ENCODE measurements around the gene CLDN25. TPM values are rescaled to one million over a fixed set of nuclear protein-coding genes. Genes with fewer than 3 reads are reported as not detected.

Gene CLDN25
- total RNA-seq, 4 donors from 2014 or later = not detected

DNA sequence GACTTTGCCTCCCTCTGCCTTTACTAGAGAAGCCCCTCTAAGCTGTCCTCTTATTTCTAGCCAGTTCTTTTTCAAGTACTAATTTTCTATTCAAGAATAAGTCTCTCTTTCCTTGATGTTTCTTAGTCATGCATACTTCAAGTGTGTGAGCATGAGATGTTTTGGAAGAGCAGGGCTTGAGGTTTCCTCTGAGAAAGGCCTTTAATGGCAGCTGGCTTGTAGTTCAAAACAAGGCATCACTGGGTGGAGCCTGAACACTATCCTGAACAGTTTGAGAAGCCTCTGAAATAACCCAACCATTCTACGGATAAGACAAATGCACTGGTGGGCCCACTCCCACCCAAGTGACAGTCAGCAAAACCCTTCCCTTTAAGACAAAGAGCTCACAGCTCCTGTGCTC lies 37.6 kb downstream of the CLDN25 start:
- Histone ChIP-seq H3K9me3 (no peaks in the 10 kb centered on the region), H3K27me3 (no peaks in the 10 kb centered on the region), H3K36me3 (peaks cover 29 to 74% (median 55%) of the 10 kb centered on the region in 4 donors), H3K4me1 (no peaks in the 10 kb centered on the region), H3K4me3 (no peak overlapping the region), H3K27ac (replicated peaks in 1 of 4) (no peak overlapping the region)
- DNase-seq (ENCODE audit: extremely low spot score) = no peak
- intact Hi-C loops (cut with DNase I) = no loop called here
- TF ChIP-seq, protein P1, sequence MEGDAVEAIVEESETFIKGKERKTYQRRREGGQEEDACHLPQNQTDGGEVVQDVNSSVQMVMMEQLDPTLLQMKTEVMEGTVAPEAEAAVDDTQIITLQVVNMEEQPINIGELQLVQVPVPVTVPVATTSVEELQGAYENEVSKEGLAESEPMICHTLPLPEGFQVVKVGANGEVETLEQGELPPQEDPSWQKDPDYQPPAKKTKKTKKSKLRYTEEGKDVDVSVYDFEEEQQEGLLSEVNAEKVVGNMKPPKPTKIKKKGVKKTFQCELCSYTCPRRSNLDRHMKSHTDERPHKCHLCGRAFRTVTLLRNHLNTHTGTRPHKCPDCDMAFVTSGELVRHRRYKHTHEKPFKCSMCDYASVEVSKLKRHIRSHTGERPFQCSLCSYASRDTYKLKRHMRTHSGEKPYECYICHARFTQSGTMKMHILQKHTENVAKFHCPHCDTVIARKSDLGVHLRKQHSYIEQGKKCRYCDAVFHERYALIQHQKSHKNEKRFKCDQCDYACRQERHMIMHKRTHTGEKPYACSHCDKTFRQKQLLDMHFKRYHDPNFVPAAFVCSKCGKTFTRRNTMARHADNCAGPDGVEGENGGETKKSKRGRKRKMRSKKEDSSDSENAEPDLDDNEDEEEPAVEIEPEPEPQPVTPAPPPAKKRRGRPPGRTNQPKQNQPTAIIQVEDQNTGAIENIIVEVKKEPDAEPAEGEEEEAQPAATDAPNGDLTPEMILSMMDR (IDR thresholded peaks at IDR 0.05) = no peak
- TF ChIP-seq EP300 (IDR thresholded peaks at IDR 0.05) (no peak), POLR2A (IDR thresholded peaks at IDR 0.05; ENCODE audit: low read depth) (no peak), POLR2AphosphoS5 (IDR thresholded peaks at IDR 0.05) (no peak)
- 91% methylated on average over 1 of the region's 1 CpG for WGBS

DNA sequence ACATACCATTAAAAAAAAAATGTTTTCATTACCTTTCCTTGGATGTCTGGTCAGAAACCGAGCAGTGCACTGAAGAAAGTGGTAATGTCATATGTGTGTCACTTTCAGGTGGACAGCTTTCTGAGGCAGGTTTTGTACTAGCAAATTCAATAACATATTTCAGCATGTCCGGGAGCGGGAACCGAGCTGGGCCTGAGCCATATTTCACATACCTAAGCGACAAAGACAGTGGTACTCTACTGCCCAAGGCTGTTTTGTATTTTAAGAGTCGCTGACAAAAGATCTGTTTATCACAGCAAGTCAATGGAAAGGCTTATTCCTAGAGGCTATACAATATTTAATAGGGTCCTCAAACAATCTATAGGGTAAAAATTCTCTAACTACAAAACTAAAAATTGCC lies 38.0 kb downstream of the CLDN25 start:
- Histone ChIP-seq H3K9me3 (no peaks in the 10 kb centered on the region), H3K27me3 (no peaks in the 10 kb centered on the region), H3K27ac (replicated peaks in 1 of 4) (no peak overlapping the region), H3K36me3 (peaks cover 29 to 74% (median 57%) of the 10 kb centered on the region in 4 donors), H3K4me3 (no peak overlapping the region), H3K4me1 (no peaks in the 10 kb centered on the region)
- WGBS = 95% methylated on average over 6 of the region's 6 CpGs
- no peak for TF ChIP-seq EP300 (IDR thresholded peaks at IDR 0.05)
- TF ChIP-seq POLR2A (IDR thresholded peaks at IDR 0.05; ENCODE audit: low read depth) = no peak
- TF ChIP-seq, protein P1 (IDR thresholded peaks at IDR 0.05) = no peak
- TF ChIP-seq POLR2AphosphoS5 (IDR thresholded peaks at IDR 0.05) = no peak
- DNase-seq (ENCODE audit: extremely low spot score) = no peak
- intact Hi-C loops (cut with DNase I) = no loop called here

DNA sequence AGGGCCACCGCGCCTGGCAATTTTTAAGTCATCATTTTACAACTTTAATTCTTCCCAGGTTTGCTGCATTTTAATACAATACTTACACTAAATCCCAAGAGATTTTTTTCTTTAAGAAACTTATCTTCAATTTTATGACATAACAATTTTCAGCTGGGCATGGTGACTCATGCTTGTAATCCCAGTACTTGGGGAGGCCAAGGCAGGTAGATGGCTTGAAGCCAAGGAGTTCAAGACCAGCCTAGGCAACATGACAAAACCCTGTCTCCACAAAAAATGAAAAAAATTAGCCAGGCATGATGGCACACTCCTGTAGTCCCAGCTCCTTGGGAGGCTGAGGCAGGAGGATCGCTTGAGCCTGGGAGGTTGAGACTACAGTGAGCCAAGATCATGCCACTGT lies 38.8 kb downstream of the CLDN25 start:
- Histone ChIP-seq H3K36me3 (peaks cover 35 to 74% (median 58%) of the 10 kb centered on the region in 4 donors), H3K4me3 (no peak overlapping the region), H3K9me3 (no peaks in the 10 kb centered on the region), H3K27me3 (no peaks in the 10 kb centered on the region), H3K27ac (replicated peaks in 1 of 4) (no peak overlapping the region), H3K4me1 (no peaks in the 10 kb centered on the region)
- TF ChIP-seq POLR2A (IDR thresholded peaks at IDR 0.05; ENCODE audit: low read depth) = no peak
- TF ChIP-seq, protein P1 (IDR thresholded peaks at IDR 0.05) = no peak
- no peak for TF ChIP-seq POLR2AphosphoS5 (IDR thresholded peaks at IDR 0.05)
- TF ChIP-seq EP300 (IDR thresholded peaks at IDR 0.05) = no peak
- intact Hi-C loops (cut with DNase I) = no loop called here
- WGBS = 97% methylated on average over 3 of the region's 3 CpGs
- DNase-seq (ENCODE audit: extremely low spot score) = no peak

DNA sequence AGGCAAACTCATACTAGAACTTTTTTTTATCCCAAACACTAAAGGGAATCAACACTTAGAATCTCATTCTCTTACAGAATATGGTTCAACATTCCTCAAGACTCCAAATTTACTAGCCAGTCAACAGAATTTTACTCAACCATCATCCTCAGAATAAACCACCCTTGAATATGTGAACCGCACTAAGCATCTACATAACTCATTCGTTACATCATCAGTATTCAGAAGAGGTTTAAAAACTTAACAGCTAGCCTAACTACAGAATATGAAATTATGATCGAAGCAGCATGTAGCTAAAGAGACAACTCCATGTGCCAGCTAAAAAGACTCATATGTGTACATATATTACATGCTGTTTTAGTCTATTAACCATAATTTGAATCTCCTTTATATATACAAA lies 47.9 kb downstream of the CLDN25 start:
- Histone ChIP-seq H3K9me3 (no peaks in the 10 kb centered on the region), H3K27me3 (no peaks in the 10 kb centered on the region), H3K4me3 (no peak overlapping the region), H3K36me3 (peaks cover 21 to 83% (median 55%) of the 10 kb centered on the region in 4 donors), H3K4me1 (no peaks in the 10 kb centered on the region), H3K27ac (replicated peaks in 1 of 4) (no peak overlapping the region)
- 98% methylated on average over 3 of the region's 3 CpGs for WGBS
- intact Hi-C loops (cut with DNase I) = no loop called here
- DNase-seq (ENCODE audit: extremely low spot score) = no peak
- TF ChIP-seq POLR2AphosphoS5 (IDR thresholded peaks at IDR 0.05) (no peak), POLR2A (IDR thresholded peaks at IDR 0.05; ENCODE audit: low read depth) (no peak)
- TF ChIP-seq, protein P1 (IDR thresholded peaks at IDR 0.05) = no peak

DNA sequence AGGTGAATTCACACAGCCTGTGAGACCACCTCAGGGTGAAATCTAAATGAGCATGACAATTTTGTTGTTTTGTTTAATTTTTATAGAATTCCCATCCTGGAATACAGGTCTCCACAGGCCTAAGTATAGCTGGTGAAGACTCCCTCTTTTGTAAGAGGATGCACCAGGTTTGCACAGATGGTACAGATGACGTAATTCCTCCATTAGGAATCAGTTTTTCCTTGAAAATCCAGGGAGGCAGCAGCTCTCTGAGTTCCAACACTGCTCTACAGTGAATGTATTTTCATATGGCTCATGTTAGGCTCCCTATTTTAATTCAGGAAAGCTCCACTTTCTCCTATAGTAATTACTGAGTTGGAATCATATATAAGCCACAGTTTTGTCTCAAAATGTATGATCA lies 48.6 kb downstream of the CLDN25 start:
- Histone ChIP-seq H3K27ac (replicated peaks in 1 of 4) (no peak overlapping the region), H3K4me1 (no peaks in the 10 kb centered on the region), H3K9me3 (no peaks in the 10 kb centered on the region), H3K36me3 (peaks cover 16 to 83% (median 53%) of the 10 kb centered on the region in 4 donors), H3K27me3 (no peaks in the 10 kb centered on the region), H3K4me3 (no peak overlapping the region)
- no peak for TF ChIP-seq POLR2AphosphoS5 (IDR thresholded peaks at IDR 0.05)
- no peak for TF ChIP-seq POLR2A (IDR thresholded peaks at IDR 0.05; ENCODE audit: low read depth)
- TF ChIP-seq EP300 (IDR thresholded peaks at IDR 0.05) = no peak
- TF ChIP-seq, protein P1 (IDR thresholded peaks at IDR 0.05) = no peak
- 91% methylated on average over 1 of the region's 1 CpG for WGBS
- DNase-seq (ENCODE audit: extremely low spot score) = no peak
- intact Hi-C loops (cut with DNase I) = no loop called here
